NCI-H128 (cell line): ENCODE data around the gene RABGGTA.
A peak's percentile ranks its signal among the peaks of the same experiment; 100 is the strongest.
"Not testable (repeated sequence)": the region's sequence is repeated elsewhere in the genome, so short reads cannot be mapped to it uniquely, and the experiment has no call there.

Experiments
- DNase-seq: peaks from one replicate; lab custom pipeline; 2025; ENCODE audit not compliant: unreplicated experiment; lab: John Stamatoyannopoulos, UW

Gene RABGGTA

DNA sequence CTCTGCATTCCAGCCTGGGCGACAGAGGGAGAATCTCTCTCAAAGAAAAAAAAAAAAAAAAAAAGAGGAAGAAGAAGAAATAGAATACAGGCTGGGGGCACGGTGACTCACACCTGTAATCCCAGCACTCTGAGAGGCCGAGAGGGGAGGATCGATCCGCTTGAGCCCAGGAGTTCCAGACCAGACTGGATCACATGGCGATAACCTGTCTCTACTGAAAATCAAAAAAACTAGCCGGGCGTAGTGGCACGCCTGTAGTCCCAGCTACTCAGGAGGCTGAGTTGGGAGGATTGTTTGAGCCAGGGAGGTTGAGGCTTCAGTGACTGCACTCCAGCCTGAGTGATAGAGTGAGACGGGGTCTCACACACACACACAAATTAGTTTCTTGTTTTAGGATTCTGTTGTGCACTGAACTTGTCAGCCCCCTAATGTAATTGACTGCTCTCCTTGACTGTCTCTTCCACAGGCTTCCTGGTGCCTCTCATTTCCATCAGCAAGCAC is 28.0 kb downstream of the RABGGTA start:
- DNase-seq: no peak

DNA sequence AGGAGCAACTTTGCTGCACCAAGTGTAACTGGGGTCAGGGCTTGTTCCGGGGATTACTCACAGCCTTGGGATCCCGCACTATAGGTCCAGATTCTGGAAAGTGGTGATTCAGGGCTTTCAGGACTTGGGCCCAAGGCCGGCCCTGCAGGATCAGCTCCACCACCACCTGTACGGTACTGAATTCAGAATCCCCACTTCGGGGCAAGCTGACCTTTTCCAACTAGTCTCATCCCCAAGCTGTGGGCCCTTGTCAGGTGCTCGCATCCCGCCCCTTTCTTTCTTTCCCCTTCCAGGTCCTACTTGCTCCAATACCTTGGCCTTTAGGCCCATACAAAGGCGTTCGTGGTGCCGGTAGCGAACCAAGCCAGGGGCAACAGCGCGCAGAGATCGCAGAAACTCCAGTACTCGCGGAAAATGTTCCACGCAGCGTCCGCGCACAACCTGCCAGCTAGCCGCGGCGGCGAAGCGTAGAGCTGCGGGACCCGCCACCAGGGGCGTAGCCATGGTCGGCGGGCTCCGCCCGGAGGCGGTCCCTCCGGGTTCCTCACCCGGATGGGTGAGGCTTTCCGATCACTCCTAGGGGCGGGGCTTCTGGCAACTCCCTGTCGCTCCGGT is 29.5 kb downstream of the RABGGTA start:
- peak; percentile 92 for DNase-seq

DNA sequence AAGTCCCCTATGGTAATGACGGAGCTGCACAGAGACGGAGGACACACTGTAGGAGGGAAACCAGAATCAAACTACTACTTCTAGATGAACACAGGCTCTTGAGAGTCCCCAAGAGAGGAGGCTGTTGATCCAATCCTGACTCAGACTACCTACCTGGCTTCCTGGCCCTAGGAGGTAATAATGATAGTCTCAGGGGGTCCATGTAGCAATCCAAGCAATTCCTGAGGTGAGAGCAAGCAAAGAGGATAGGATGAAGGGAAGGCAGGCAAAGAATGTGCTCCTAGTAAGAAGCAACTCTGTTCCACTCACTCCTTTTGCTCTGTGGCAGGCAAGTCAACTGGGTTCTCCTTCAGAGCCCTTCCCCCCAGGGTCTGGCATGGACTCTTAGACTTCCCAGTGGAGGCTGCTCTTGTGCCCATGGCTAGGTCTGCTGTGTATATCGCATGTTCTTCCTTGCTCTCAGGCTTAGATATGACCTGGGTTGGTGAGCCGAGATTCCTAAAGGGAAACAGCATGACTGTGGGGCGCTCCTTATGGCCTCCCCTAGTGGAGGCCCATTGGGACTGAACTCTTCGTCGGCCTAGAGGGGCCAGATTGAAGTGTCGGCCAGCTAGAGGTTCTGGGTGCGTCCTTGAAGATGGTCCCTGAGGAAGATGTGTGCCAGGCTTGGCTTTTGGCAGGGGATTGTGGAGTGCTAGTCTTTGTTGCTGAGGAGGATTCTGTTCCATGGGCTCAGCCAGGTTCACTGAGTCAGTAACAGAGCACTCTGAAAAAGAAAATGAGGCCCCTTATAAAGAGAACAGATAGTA is 31.1 kb downstream of the RABGGTA start:
- DNase-seq: no peak

DNA sequence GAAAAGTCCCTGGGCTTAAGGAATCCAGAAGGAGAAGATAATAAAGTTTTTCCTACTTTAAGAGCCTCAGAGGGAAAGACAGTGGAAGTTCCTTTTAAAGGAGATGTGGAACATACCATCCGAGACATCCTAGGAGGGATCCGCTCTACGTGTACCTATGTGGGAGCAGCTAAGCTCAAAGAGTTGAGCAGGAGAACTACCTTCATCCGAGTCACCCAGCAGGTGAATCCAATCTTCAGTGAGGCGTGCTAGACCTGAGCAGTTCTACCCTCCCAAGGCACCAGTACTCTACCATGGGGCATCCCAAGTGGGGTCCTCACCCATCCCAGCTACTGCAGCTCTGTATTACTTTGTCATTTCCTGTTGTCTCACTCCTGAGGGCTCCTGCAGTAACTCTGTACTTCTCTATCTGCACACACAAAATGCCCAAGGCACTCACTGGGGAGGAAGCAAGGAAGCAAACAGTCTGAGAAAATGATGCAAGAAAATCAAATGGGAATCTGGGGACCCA is 32.8 kb downstream of the RABGGTA start:
- DNase-seq: no peak

DNA sequence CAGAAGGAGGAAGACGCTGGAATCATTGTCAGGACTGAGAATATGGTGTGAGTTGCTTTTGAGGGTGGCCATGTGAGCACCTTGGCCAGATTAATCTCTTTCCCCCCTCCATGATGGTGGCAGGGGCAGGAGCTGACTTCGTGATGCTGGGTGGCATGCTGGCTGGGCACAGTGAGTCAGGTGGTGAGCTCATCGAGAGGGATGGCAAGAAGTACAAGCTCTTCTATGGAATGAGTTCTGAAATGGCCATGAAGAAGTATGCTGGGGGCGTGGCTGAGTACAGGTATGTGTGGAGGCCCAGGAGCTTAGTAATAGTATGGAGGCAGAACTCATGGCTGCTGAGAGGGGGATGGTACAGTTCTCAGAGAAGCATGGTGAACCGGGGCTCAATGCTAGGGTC is 33.3 kb downstream of the RABGGTA start:
- no peak for DNase-seq

DNA sequence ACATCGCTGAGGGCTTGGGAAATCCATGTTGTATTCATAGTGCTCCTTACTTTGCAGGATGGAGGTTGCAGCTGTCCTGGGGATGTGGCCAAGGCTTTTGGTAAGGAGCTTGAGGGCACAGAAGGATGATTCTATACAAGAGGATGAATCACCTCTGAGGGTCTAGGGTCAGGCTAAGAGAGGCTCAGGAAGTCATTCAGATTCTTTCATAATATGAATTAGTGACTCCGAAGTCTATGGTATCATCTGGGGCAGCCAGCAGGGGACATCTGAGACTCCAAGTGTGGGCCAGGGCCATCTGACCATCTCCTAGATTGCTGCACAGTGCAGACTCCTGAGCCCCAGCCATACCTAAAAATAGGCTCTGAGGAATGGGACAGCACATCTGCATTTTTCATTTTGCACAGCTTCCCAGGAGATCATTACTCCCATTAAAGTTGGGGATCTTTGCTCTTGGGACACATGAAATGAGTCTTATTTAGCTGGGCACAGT is 33.9 kb downstream of the RABGGTA start:
- no peak for DNase-seq

DNA sequence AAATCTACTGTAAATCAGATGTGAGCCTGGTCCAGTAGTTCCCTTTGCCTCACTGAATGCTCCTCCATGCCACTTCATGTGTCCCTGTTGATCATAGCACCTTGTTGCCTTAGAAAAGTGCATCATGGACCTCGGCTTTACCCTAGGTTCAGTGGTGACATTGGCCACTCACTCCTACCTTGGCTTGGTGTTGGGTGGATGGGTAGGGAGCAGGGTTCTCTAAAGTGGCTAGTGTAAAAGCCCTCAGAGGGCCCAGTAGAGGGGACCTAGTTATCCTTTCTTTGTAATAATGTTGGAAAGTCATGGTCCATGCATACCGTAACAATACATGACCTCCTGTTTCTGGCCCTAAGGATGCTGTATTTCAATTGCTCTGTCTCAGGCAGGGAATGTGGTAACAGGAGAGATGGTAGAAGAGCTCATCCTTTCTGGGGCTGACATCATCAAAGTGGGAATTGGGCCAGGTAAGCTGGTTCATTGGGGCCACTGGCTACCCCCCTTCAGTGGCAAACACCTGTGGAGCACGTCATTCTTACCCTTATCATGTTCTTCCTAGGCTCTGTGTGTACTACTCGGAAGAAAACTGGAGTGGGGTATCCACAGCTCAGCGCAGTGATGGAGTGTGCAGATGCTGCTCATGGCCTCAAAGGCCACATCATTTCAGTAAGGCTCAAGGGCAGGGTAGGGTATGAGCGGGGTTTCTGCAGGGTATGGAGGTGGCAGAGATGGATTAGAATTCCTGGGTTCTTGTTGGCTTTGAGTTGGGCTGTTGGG is 34.5 kb downstream of the RABGGTA start:
- no peak for DNase-seq

DNA sequence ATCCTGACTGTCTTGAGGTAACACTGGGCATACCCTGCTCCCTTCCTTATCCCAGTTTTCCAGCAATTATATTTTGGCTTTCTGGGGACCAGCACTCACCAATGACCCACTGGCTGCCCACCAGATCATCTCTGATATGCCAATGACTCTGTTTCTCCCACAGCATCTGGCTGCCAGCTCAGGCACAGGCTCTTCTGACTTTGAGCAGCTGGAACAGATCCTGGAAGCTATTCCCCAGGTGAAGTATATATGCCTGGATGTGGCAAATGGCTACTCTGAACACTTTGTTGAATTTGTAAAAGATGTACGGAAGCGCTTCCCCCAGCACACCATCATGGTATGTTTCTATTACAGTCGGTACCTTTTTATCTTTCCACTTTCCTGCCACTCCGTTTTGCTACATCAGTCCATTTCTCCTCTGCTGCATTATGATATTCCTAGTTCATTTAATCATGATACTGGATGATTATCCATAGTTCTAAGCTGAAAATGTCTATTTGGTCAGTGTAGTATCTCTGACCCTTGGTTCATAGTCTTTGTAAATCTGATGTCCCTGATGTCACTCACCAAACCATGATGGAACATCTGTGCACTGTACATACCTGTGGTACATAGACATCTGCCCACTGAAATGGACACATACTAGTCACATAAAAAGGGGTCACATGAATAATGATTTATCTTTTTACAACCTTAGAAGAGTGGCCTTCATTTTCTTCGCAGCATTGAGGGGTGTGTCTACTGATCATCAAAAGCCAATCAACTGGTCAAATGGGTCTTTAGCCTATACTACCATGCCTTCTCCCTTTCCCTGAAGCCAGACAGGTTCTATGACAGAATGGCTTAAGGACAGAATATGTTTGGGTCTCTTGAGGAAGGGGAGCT is 35.4 kb downstream of the RABGGTA start:
- no peak for DNase-seq

DNA sequence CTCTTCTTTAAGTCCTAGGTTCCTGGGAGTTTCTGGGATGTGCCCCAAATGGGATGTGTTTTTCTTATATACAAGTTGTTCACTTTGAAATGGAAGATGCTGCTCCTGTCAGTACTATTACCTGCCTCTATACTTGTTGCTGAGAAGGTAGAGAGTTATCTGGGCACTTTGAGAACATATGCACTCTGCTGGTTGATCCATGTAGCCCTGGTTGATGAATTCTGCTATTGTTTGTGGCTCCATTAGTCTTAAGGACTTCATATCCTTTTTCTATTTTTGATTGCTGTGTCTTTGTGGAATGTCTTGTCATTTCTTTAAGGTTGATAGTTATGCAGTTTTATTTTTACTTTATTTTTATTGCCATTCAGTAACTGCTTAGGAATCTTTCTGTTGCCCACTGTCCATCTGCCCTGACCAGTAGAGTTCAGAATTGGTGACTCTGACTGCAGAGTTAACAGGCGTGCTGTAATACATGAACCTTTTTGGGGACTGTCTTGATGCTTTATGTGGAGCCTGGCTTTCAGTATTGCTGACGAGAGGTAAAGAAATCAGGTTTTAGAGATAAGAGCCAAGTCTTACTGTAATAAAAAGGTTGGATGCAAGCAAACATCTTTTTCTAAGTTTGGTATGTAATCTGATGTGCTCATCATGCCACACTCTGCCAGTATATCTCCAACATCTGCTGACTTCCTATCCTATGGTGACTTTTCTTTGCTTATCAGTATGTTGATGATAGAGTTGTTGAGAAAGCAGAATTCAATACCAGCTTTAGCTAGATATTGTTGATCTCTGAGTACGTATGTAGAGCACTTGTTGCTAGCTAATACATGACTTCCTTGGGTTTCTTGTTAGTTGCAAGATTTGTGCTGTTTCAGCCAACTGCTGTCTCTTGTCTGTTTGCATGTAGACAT is 37.0 kb downstream of the RABGGTA start:
- DNase-seq: no peak

DNA sequence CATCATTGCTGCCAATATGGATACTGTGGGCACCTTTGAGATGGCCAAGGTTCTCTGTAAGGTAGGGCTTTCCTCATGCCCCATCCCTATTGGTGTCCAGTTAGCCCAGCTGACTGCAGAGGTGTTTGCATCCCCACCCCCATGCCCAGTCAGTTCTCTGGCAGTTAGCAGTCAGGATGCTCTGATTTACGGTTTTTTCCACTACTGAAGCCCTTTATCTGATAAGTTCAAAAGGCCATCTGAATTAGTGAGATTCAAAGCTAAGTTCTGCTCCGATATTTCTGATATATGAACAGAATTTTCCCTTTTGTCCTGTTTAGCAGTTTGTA is 37.9 kb downstream of the RABGGTA start:
- no peak for DNase-seq

DNA sequence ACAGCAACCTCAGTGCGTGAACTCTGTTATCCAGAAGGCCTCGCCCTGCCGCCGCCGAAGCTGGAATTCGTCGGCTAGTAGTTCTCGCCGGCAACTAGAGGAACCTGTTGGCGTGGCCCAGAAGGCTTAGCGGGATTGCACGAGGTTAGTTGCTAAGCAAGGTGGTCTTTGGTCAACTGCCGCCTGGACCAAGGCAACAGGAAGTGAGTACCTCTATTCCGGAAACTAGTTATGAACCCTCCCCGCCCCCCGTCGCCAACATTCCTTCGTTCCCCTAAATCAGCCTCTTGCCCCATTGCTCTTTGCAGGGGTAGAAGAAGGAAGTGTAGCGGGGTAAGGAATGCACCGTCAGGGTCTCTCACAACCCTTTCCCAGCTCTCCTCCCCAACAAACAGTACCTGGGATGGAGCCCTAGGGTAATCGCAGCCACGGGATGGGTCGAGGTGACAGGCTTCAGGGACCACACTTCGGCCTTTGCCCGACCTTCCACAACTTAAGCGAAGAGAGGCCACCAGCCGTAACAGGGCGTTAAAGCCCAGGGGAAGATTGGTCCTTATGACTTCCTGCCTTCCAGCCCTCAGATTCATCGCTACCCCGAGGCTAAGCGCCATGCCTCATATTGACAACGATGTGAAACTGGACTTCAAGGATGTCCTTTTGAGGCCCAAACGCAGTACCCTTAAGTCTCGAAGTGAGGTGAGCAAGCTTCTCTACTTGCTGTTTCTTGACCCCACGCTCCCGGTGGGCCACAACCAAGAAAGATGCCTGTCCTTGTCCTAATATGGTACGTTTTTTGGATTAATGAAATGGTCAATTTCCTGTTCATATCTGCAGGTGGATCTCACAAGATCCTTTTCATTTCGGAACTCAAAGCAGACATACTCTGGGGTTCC is 38.5 kb downstream of the RABGGTA start, which contains the start of gene GMPR2:
Gene GMPR2, plus strand, starts transcription at position 285 of the 893 bp plus-strand sequence. Its CDS starts 325 bp downstream, at position 610.
- DNase-seq: no peak

DNA sequence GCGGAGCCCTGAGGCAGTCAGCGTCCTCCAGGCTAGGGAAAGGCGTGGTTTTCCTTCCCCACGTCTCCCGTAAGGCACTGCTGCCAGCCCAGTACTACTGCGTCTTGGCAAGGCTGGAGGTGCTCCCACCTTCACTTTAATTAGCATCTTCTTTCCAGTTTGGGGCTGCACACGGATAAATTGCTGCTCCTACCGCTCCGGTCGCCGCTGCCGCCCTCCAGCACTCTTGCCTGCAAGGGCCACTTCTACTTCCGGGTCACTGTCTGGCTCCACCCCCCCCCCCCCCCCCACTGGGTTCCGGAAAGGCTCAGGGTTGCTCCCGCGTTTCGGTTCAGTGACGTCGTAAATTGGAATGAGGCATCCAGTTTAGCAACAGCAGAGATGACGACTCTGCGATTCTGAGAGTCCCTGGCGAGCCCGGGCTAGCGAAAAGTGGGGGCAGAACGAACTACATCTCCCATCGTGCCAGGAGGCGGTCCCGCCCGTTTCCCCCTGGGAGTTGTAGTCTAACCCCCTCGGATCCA is 39.2 kb downstream of the RABGGTA start, which contains the start of gene NEDD8:
Gene NEDD8, minus strand, starts transcription at position 247 of the 524 bp plus-strand sequence. Its CDS starts 100 bp downstream, at position 147.
- DNase-seq: peak; percentile 83

DNA sequence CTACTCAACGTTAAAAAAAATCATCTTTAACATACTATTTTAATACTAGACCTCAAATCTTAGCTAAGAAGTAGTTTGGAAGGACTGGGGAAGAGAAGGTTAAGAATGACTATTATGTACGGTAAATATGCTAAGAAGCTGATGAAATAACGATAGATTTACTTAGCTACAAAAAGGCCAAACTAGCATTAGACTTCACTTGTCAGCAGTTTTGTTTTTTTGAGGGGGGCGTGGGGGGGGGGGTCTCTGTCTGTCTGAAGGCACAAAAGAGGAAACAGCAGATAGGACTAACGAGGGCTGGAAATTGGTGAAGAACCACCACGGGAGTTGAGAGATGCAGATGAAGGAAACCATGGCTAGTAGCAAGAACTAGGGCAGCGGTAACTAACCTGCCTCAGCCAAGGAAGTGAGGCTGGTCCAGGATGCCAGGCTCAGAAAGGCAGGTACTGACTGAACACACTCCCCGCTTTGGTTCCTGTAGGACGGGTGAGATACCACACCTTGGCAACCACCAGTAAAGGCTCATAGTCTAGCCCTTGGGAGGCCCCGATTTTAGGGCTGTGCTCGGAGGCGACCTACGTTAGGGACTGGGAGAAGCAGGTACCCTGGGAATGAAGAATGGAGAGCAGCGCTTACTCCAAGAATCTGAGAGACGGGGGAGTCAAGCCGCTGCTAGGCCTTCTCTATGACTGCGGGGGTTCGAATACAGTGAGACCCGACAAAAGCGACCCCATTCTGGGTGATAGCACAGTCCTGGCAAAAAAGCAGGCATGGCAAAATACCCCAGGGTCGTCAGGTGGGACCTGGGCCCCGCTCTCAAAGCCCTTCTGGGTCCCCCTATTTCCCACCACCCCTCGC is 39.9 kb downstream of the RABGGTA start:
- DNase-seq: no peak

DNA sequence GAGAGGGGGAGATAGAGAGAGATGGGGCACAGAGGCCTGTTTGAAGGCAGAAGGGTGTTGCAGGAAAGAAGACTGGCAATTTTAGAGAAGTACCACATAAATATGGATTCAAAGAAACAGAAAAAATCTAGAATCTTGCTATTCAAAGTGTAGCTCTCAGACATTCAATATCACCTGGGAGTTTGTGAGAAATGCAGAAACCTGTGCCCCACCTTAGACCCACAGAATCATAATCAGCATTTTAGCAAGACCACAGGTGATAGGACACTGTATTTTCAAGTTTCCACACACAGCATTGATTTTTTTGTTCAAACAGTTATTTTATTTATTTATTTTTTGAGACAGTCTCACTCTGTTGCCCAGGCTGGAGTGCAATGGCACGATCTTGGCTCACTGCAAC is 42.5 kb downstream of the RABGGTA start:
- no peak for DNase-seq

DNA sequence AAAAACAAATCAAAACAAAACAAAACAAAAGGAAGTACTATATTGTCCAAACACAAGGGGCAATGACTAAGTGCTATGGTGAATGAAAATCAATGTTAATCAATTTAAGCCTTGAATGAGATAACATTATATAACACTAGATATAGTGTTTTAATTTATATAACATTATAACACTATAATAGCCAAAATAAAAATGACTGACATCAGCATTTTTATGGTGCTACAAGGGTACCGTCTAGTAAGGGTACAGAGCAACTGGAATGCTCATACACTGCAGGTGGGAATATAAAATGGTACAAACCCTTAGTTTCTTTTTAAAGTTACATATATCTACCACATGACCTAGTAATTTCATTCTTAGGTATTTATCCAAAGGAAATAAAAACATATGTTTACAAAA is 44.9 kb downstream of the RABGGTA start:
- DNase-seq: no peak

DNA sequence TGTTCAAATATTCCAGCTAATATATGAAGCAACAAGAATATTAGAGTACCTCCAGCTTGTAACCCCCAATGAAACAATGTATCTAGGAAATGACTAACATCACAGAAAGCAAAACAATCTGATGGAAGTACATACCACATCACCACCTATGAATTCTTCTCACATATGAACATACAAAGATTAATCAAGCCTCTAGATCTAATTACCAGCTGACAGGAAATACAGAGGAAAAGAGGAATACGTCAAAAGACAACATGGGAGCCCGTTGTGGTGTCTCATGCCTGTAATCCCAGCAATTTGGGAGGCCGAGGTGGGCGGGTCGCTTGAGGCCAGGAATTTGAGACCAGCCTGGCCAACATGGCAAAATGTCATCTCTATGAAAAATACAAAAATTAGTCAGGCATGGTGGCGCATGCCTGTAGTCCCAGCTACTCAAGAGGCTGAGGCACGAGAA is 46.8 kb downstream of the RABGGTA start:
- DNase-seq: no peak

DNA sequence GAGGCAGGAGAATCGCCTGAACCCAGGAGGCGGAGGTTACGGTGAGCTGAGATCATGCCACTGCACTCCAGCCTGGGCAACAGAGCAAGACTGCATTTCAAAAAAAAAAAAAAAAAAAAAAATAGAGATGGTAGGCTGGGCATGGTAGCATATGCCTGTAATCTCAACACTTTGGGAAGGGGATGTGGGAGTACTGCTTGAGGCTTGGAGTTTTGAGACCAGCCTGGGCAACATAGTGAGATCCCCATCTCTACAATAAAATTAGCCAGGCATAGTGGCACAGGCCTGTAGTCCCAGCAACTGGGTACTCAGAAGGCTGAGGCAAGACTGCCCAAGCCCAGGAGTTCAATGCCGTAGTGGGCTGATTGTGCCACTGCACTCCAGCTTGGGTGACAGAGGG is 48.4 kb downstream of the RABGGTA start:
- not testable (repeated sequence) for DNase-seq
